Mesenchymal stem cell (in vitro differentiated cells and primary cell): ENCODE results near the gene ZNF93.
"Not testable (repeated sequence)": the region's sequence is repeated elsewhere in the genome, so short reads cannot be mapped to it uniquely, and the experiment has no call there.

Experiments used
- DNase-seq: peaks from one replicate; pipeline ENCODE4 v3.0.0-alpha.2; 2013
- H2AFZ ChIP-seq: one replicate; pipeline ENCODE4 v1.6.1; 2013; ENCODE audit warnings: low read depth, mild to moderate bottlenecking, control low read depth, inconsistent platforms, low read length, moderate library complexity
- H2AK5ac ChIP-seq: 2 replicates; pipeline ENCODE4 v1.6.1; 2013; ENCODE audit warnings: low read length, moderate library complexity, mild to moderate bottlenecking, inconsistent platforms; ENCODE audit not compliant: severe bottlenecking
- H2BK120ac ChIP-seq: one replicate; pipeline ENCODE4 v1.6.1; 2013; ENCODE audit warnings: low read depth, mild to moderate bottlenecking, inconsistent platforms, low read length, moderate library complexity
- H2BK12ac ChIP-seq, 2 experiments: one replicate each; pipeline ENCODE4 v1.6.1; 2013; ENCODE audit warnings: inconsistent platforms in 2 of 2, low read length in 2 of 2, mild to moderate bottlenecking in 2 of 2, moderate library complexity in 2 of 2, control low read depth in 1 of 2
- H2BK15ac ChIP-seq: one replicate; pipeline ENCODE4 v1.6.1; 2013; ENCODE audit warnings: mild to moderate bottlenecking, low read depth, inconsistent platforms; ENCODE audit not compliant: poor library complexity, severe bottlenecking
- H2BK5ac ChIP-seq: 2 replicates; pipeline ENCODE4 v1.6.1; 2013; ENCODE audit warnings: low read depth, mild to moderate bottlenecking, low read length, control low read depth, inconsistent platforms; ENCODE audit not compliant: poor library complexity, severe bottlenecking
- H3K14ac ChIP-seq, 2 experiments: one replicate each; pipeline ENCODE4 v1.6.1; 2013; ENCODE audit warnings: inconsistent platforms in 2 of 2, low read length in 2 of 2, control low read depth in 1 of 2, mild to moderate bottlenecking in 1 of 2, moderate library complexity in 1 of 2
- H3K18ac ChIP-seq, 2 experiments: one replicate each; pipeline ENCODE4 v1.6.1; 2013; ENCODE audit warnings: inconsistent platforms in 2 of 2, low read length in 2 of 2, control low read depth in 1 of 2, low read depth in 1 of 2, mild to moderate bottlenecking in 1 of 2
- H3K23ac ChIP-seq, 2 experiments: one replicate each; pipeline ENCODE4 v1.6.1; 2013; ENCODE audit warnings: inconsistent platforms in 2 of 2, low read length in 2 of 2, mild to moderate bottlenecking in 2 of 2, moderate library complexity in 2 of 2, control low read depth in 1 of 2
- H3K27ac ChIP-seq: 2 replicates; pipeline ENCODE4 v1.5.1; 2013; ENCODE audit warnings: mild to moderate bottlenecking, moderate library complexity, low read length, control low read depth, inconsistent platforms; ENCODE audit not compliant: poor library complexity, severe bottlenecking
- H3K27me3 ChIP-seq, 2 experiments: 2 replicates each; pipeline versions ENCODE4 v1.6.1 to v1.7.0; 2013; ENCODE audit warnings: low read length in 2 of 2, mild to moderate bottlenecking in 2 of 2, moderate library complexity in 2 of 2, control low read depth in 1 of 2, inconsistent platforms in 1 of 2; ENCODE audit not compliant: control insufficient read depth in 1 of 2, insufficient read depth in 1 of 2
- H3K36me3 ChIP-seq, 2 experiments: 2 replicates each; pipeline versions ENCODE4 v1.6.1 to v1.7.0; 2013; ENCODE audit warnings: low read length in 2 of 2, control low read depth in 1 of 2, inconsistent platforms in 1 of 2, low read depth in 1 of 2, mild to moderate bottlenecking in 1 of 2; ENCODE audit not compliant: insufficient read depth in 2 of 2, control insufficient read depth in 1 of 2
- H3K4ac ChIP-seq, 2 experiments: one replicate each; pipeline ENCODE4 v1.6.1; 2013; ENCODE audit warnings: inconsistent platforms in 2 of 2, low read length in 2 of 2, mild to moderate bottlenecking in 2 of 2, moderate library complexity in 2 of 2, control low read depth in 1 of 2, low read depth in 1 of 2
- H3K4me1 ChIP-seq: 2 replicates; pipeline ENCODE4 v1.6.1; 2013; ENCODE audit warnings: low read depth, low read length, control low read depth; ENCODE audit not compliant: control insufficient read depth, insufficient read depth
- H3K4me2 ChIP-seq: 2 replicates; pipeline ENCODE4 v1.6.1; 2013; ENCODE audit warnings: low read length, mild to moderate bottlenecking, inconsistent platforms; ENCODE audit not compliant: poor library complexity, severe bottlenecking
- H3K4me3 ChIP-seq, 2 experiments: 2 replicates each; pipeline versions ENCODE4 v1.5.1 to v1.7.0; 2013; ENCODE audit warnings: low read length in 2 of 2, mild to moderate bottlenecking in 2 of 2, control low read depth in 1 of 2, low read depth in 1 of 2; ENCODE audit not compliant: insufficient read depth in 1 of 2
- H3K79me1 ChIP-seq: replicated peaks from 2 replicates; pipeline ENCODE4 v1.6.1; 2013; ENCODE audit warnings: mild to moderate bottlenecking, control low read depth, low read length, inconsistent platforms; ENCODE audit not compliant: poor library complexity, severe bottlenecking
- H3K9ac ChIP-seq: 2 replicates; pipeline ENCODE4 v1.7.0; 2013; ENCODE audit warnings: mild to moderate bottlenecking, low read length, moderate library complexity
- H3K9me3 ChIP-seq: 2 replicates; pipeline ENCODE4 v1.7.0; 2013; ENCODE audit warnings: mild to moderate bottlenecking, low read length; ENCODE audit not compliant: control insufficient read depth
- H4K8ac ChIP-seq: one replicate; pipeline ENCODE4 v1.6.1; 2013; ENCODE audit warnings: inconsistent platforms, mild to moderate bottlenecking, low read length, moderate library complexity
- H4K91ac ChIP-seq: one replicate; pipeline ENCODE4 v1.6.1; 2013; ENCODE audit warnings: mild to moderate bottlenecking, low read length, inconsistent platforms
- WGBS: methylation state at CpG from one replicate; pipeline ENCODE4 v1.1.7; 2013; ENCODE audit warnings: mixed read lengths; 5-methylcytosine and 5-hydroxymethylcytosine counted together

The ZNF93 gene

GRCh38 chr19:19873381-19873780, 27.4 kb upstream of the ZNF93 start:
- Histone ChIP-seq H3K18ac (no peak overlapping the region), H3K14ac (no peak overlapping the region), H3K4me1 (no peaks in the 10 kb centered on the region), H2AK5ac (no peak overlapping the region), H3K79me1 (peaks cover 17% of the 10 kb centered on the region), H3K36me3 (peaks cover 0 to 11% of the 10 kb centered on the region in 2 experiments), H3K4me2 (no peak overlapping the region), H4K91ac (no peak overlapping the region), H3K4me3 (no peak overlapping the region), H2BK15ac (no peak overlapping the region), H3K23ac (no peak overlapping the region), H2BK120ac (no peak overlapping the region), H4K8ac (no peak overlapping the region), H3K27me3 (no peaks in the 10 kb centered on the region), H3K9me3 (peaks cover 64% of the 10 kb centered on the region), H3K27ac (no peak overlapping the region), H3K4ac (no peak overlapping the region), H2AFZ (no peak overlapping the region), H3K9ac (no peak overlapping the region), H2BK12ac (no peak overlapping the region), H2BK5ac (no peak overlapping the region)
- no peak for DNase-seq

GRCh38 chr19:19877724-19878123, 23.0 kb upstream of the ZNF93 start:
- Histone ChIP-seq H3K4me3 (no peak overlapping the region), H3K4me2 (no peak overlapping the region), H2AK5ac (no peak overlapping the region), H2BK5ac (no peak overlapping the region), H3K14ac (no peak overlapping the region), H2BK15ac (no peak overlapping the region), H3K27ac (no peak overlapping the region), H3K79me1 (peaks cover 14% of the 10 kb centered on the region), H3K18ac (no peak overlapping the region), H2BK12ac (no peak overlapping the region), H3K4ac (no peak overlapping the region), H2AFZ (no peak overlapping the region), H3K9ac (no peak overlapping the region), H2BK120ac (no peak overlapping the region), H3K4me1 (no peaks in the 10 kb centered on the region), H3K9me3 (peaks cover 81% of the 10 kb centered on the region), H3K36me3 (peaks cover 22 to 27% of the 10 kb centered on the region in 2 experiments), H3K27me3 (no peaks in the 10 kb centered on the region), H4K8ac (no peak overlapping the region), H4K91ac (no peak overlapping the region), H3K23ac (no peak overlapping the region)
- no peak for DNase-seq
- WGBS, result 97% methylated on average over 3 of the region's 4 CpGs

GRCh38 chr19:19884583-19884982, 16.2 kb upstream of the ZNF93 start:
- Histone ChIP-seq H4K8ac (no peak overlapping the region), H2BK5ac (no peak overlapping the region), H3K4me3 (no peak overlapping the region), H3K23ac (no peak overlapping the region), H4K91ac (no peak overlapping the region), H2BK15ac (no peak overlapping the region), H3K4me2 (no peak overlapping the region), H3K27me3 (no peaks in the 10 kb centered on the region), H3K79me1 (peaks cover 17% of the 10 kb centered on the region), H3K27ac (no peak overlapping the region), H3K18ac (no peak overlapping the region), H3K9me3 (peaks cover 87% of the 10 kb centered on the region), H3K36me3 (peaks cover 36 to 42% of the 10 kb centered on the region in 2 experiments), H3K9ac (no peak overlapping the region), H3K4ac (no peak overlapping the region), H3K4me1 (no peaks in the 10 kb centered on the region), H2AFZ (no peak overlapping the region), H2BK12ac (no peak overlapping the region), H2AK5ac (no peak overlapping the region), H2BK120ac (no peak overlapping the region), H3K14ac (no peak overlapping the region)
- DNase-seq, result no peak
- WGBS, result no CpG with 5 or more reads among the region's 1 CpG

- not testable (repeated sequence) for H2BK5ac ChIP-seq, H3K79me1 ChIP-seq, H2BK15ac ChIP-seq, H3K18ac ChIP-seq, H2AFZ ChIP-seq, DNase-seq, H3K27me3 ChIP-seq, H2AK5ac ChIP-seq, H4K91ac ChIP-seq, H3K4ac ChIP-seq, H3K23ac ChIP-seq, H2BK12ac ChIP-seq, H2BK120ac ChIP-seq, H3K9ac ChIP-seq, H4K8ac ChIP-seq, H3K4me2 ChIP-seq, H3K4me1 ChIP-seq, H3K14ac ChIP-seq, H3K27ac ChIP-seq
- peak overlapping the region in 1 of 2 experiments; percentile 47 for H3K4me3 ChIP-seq
- WGBS, result 91% methylated on average over 1 of the region's 3 CpGs
- H3K36me3 ChIP-seq, result peaks cover 20 to 35% of the 10 kb centered on the region in 2 experiments
- peaks cover 80% of the 10 kb centered on the region for H3K9me3 ChIP-seq
These were observed 8.4 kb upstream of the ZNF93 start for GRCh38 chr19:19892055-19892941.
